ENCODE data around the gene MPIG6B.

MPIG6B gene

GRCh38 chr6:31691078-31691463 lies 32.1 kb upstream of the MPIG6B start:
- Histone ChIP-seq H3K9me3 (ENCODE audit: control insufficient read depth, insufficient read depth, low read length) (no peaks in the 10 kb centered on the region), H3K36me3 (ENCODE audit: insufficient read depth, low read length) (peaks cover 15% of the 10 kb centered on the region), H3K4me1 (ENCODE audit: insufficient read depth, low read length) (peaks cover 6% of the 10 kb centered on the region; the same call in 1 of the 2 replicates), H3K9ac (ENCODE audit: low read depth, low read length) (no peak overlapping the region)

- Histone ChIP-seq H3K9me3 (ENCODE audit: control insufficient read depth, insufficient read depth, low read length) (no peaks in the 10 kb centered on the region), H3K9ac (ENCODE audit: low read depth, low read length) (no peak overlapping the region), H3K36me3 (ENCODE audit: insufficient read depth, low read length) (peaks cover 15% of the 10 kb centered on the region), H3K4me1 (ENCODE audit: insufficient read depth, low read length) (peaks cover 6% of the 10 kb centered on the region; the same call in 1 of the 2 replicates)
Measured at GRCh38 chr6:31691564-31692108, 31.5 kb upstream of the MPIG6B start.

- Histone ChIP-seq H3K36me3 (ENCODE audit: insufficient read depth, low read length) (peaks cover 15% of the 10 kb centered on the region), H3K9ac (ENCODE audit: low read depth, low read length) (no peak overlapping the region), H3K4me1 (ENCODE audit: insufficient read depth, low read length) (peaks cover 6% of the 10 kb centered on the region; the same call in 1 of the 2 replicates), H3K9me3 (ENCODE audit: control insufficient read depth, insufficient read depth, low read length) (no peaks in the 10 kb centered on the region)
Measured at GRCh38 chr6:31692353-31692752, 30.8 kb upstream of the MPIG6B start.

GRCh38 chr6:31692886-31693285 lies 30.3 kb upstream of the MPIG6B start:
- peaks cover 6% of the 10 kb centered on the region; the same call in 1 of the 2 replicates for H3K4me1 ChIP-seq (ENCODE audit: insufficient read depth, low read length)
- peaks cover 13% of the 10 kb centered on the region for H3K36me3 ChIP-seq (ENCODE audit: insufficient read depth, low read length)
- no peak overlapping the region for H3K9ac ChIP-seq (ENCODE audit: low read depth, low read length)
- no peaks in the 10 kb centered on the region for H3K9me3 ChIP-seq (ENCODE audit: control insufficient read depth, insufficient read depth, low read length)

GRCh38 chr6:31693535-31693934 lies 29.6 kb upstream of the MPIG6B start:
- Histone ChIP-seq H3K9ac (ENCODE audit: low read depth, low read length) (no peak overlapping the region), H3K36me3 (ENCODE audit: insufficient read depth, low read length) (peaks cover 8% of the 10 kb centered on the region), H3K9me3 (ENCODE audit: control insufficient read depth, insufficient read depth, low read length) (no peaks in the 10 kb centered on the region)

GRCh38 chr6:31697555-31697954 lies 25.6 kb upstream of the MPIG6B start:
- Histone ChIP-seq H3K9me3 (ENCODE audit: control insufficient read depth, insufficient read depth, low read length) (no peaks in the 10 kb centered on the region), H3K36me3 (ENCODE audit: insufficient read depth, low read length) (peaks cover 3% of the 10 kb centered on the region; the same call in 1 of the 2 replicates), H3K9ac (ENCODE audit: low read depth, low read length) (no peak overlapping the region), H3K4me1 (ENCODE audit: insufficient read depth, low read length) (peaks cover 7% of the 10 kb centered on the region; the same call in 1 of the 2 replicates)

More at GRCh38 chr6:31693535-31693934, 29.6 kb upstream of the MPIG6B start:
- H3K4me1 ChIP-seq (ENCODE audit: insufficient read depth, low read length): peaks cover 6% of the 10 kb centered on the region; the same call in 1 of the 2 replicates

GRCh38 chr6:31700740-31701401 lies 22.3 kb upstream of the MPIG6B start:
- H3K4me1 ChIP-seq (ENCODE audit: insufficient read depth, low read length): peaks cover 7% of the 10 kb centered on the region; the same call in 1 of the 2 replicates
- 0 out of 2 replicates have a peak, but pooled peaks cover 3% of the 10 kb centered on the region for H3K36me3 ChIP-seq (ENCODE audit: insufficient read depth, low read length)
- H3K9ac ChIP-seq (ENCODE audit: low read depth, low read length): no peak overlapping the region
- H3K9me3 ChIP-seq (ENCODE audit: control insufficient read depth, insufficient read depth, low read length): no peaks in the 10 kb centered on the region

GRCh38 chr6:31701666-31702404 lies 21.3 kb upstream of the MPIG6B start:
- Histone ChIP-seq H3K4me1 (ENCODE audit: insufficient read depth, low read length) (peaks cover 7% of the 10 kb centered on the region; the same call in 1 of the 2 replicates), H3K9me3 (ENCODE audit: control insufficient read depth, insufficient read depth, low read length) (no peaks in the 10 kb centered on the region), H3K36me3 (ENCODE audit: insufficient read depth, low read length) (0 out of 2 replicates have a peak, but pooled peaks cover 3% of the 10 kb centered on the region), H3K9ac (ENCODE audit: low read depth, low read length) (peak overlapping the region; percentile 69)

- no peaks in the 10 kb centered on the region for H3K9me3 ChIP-seq (ENCODE audit: control insufficient read depth, insufficient read depth, low read length)
- H3K4me1 ChIP-seq (ENCODE audit: insufficient read depth, low read length): peaks cover 7% of the 10 kb centered on the region; the same call in 1 of the 2 replicates
- peak overlapping the region; percentile 69 for H3K9ac ChIP-seq (ENCODE audit: low read depth, low read length)
- H3K36me3 ChIP-seq (ENCODE audit: insufficient read depth, low read length): 0 out of 2 replicates have a peak, but pooled peaks cover 3% of the 10 kb centered on the region
Measured at GRCh38 chr6:31702405-31702818, 20.8 kb upstream of the MPIG6B start.

- H3K36me3 ChIP-seq (ENCODE audit: insufficient read depth, low read length): 0 out of 2 replicates have a peak, but pooled peaks cover 3% of the 10 kb centered on the region
- no peaks in the 10 kb centered on the region for H3K9me3 ChIP-seq (ENCODE audit: control insufficient read depth, insufficient read depth, low read length)
- peak within 1 kb of the TSS; percentile 69 for H3K9ac ChIP-seq (ENCODE audit: low read depth, low read length)
- H3K4me1 ChIP-seq (ENCODE audit: insufficient read depth, low read length): peaks cover 7% of the 10 kb centered on the region; the same call in 1 of the 2 replicates
Measured at GRCh38 chr6:31702819-31703716, 20.1 kb upstream of the MPIG6B start, which contains the start of gene ABHD16A. TSS of gene ABHD16A (minus strand) at chr6:31703324. CDS start at chr6:31703281, 43 bp downstream.

- H3K36me3 ChIP-seq (ENCODE audit: insufficient read depth, low read length): no peaks in the 10 kb centered on the region
- peaks cover 11% of the 10 kb centered on the region for H3K4me1 ChIP-seq (ENCODE audit: insufficient read depth, low read length)
- no peak overlapping the region for H3K9ac ChIP-seq (ENCODE audit: low read depth, low read length)
- no peaks in the 10 kb centered on the region for H3K9me3 ChIP-seq (ENCODE audit: control insufficient read depth, insufficient read depth, low read length)
Measured at GRCh38 chr6:31705931-31706330, 17.2 kb upstream of the MPIG6B start.

- no peaks in the 10 kb centered on the region for H3K9me3 ChIP-seq (ENCODE audit: control insufficient read depth, insufficient read depth, low read length)
- H3K9ac ChIP-seq (ENCODE audit: low read depth, low read length): no peak within 1 kb of the TSS
- no peaks in the 10 kb centered on the region for H3K36me3 ChIP-seq (ENCODE audit: insufficient read depth, low read length)
- H3K4me1 ChIP-seq (ENCODE audit: insufficient read depth, low read length): peaks cover 9% of the 10 kb centered on the region
Measured at GRCh38 chr6:31706599-31706998, 16.6 kb upstream of the MPIG6B start, which contains the start of gene LY6G6F. TSS of gene LY6G6F (plus strand) at chr6:31706866. CDS start at chr6:31706907, 41 bp downstream.

GRCh38 chr6:31707701-31708100 lies 15.5 kb upstream of the MPIG6B start:
- H3K9me3 ChIP-seq (ENCODE audit: control insufficient read depth, insufficient read depth, low read length): no peaks in the 10 kb centered on the region
- H3K36me3 ChIP-seq (ENCODE audit: insufficient read depth, low read length): no peaks in the 10 kb centered on the region
- H3K9ac ChIP-seq (ENCODE audit: low read depth, low read length): no peak overlapping the region
- peaks cover 3% of the 10 kb centered on the region; the same call in 1 of the 2 replicates for H3K4me1 ChIP-seq (ENCODE audit: insufficient read depth, low read length)
